H1 (cell line): ENCODE measurements around the gene CTNND2. TPM values are rescaled to one million over a fixed set of nuclear protein-coding genes. Genes with fewer than 3 reads are reported as not detected.

Experiments
- CTCF ChIA-PET: fragments of 300-600 bp; sonication (Branson Sonifier 250); formaldehyde crosslinking; loops from one replicate; lab custom pipeline; 2021; ENCODE audit not compliant: partially characterized antibody; lab: Charles Lee
- POLR2A ChIA-PET: fragments of 300-600 bp; sonication (Branson Sonifier 250); formaldehyde crosslinking; loops from one replicate; lab custom pipeline; 2021; ENCODE audit warnings: inconsistent platforms; ENCODE audit not compliant: partially characterized antibody; lab: Charles Lee
- DNase-seq, 2 experiments: peaks; one replicate each; pipeline versions ENCODE4 v3.0.0 to v3.0.0-alpha.2; 2010 to 2022; ENCODE audit warnings: low spot score in 2 of 2, low read depth in 1 of 2, mixed read lengths in 1 of 2
- FAIRE-seq: peaks from 2 replicates; lab custom pipeline; 2011; peaks lifted over from hg19 to GRCh38; lab: Jason Lieb, UNC
- H2AFZ ChIP-seq: 2 replicates; pipeline ENCODE4 v1.8.1; 2012; ENCODE audit warnings: low read length, inconsistent platforms
- H2AK5ac ChIP-seq: 2 replicates; pipeline ENCODE4 v1.6.1; 2013; ENCODE audit warnings: low read depth, low read length
- H2BK120ac ChIP-seq: replicated peaks from 2 replicates; pipeline ENCODE3; 2013; ENCODE audit warnings: low read depth, low read length, inconsistent platforms
- H2BK12ac ChIP-seq: 2 replicates; pipeline ENCODE4 v1.6.1; 2013; ENCODE audit warnings: low read depth, low read length
- H2BK15ac ChIP-seq: 2 replicates; pipeline ENCODE4 v1.6.1; 2013; ENCODE audit warnings: low read length
- H2BK20ac ChIP-seq: 2 replicates; pipeline ENCODE4 v1.6.1; 2013; ENCODE audit warnings: low read length
- H2BK5ac ChIP-seq: 2 replicates; pipeline ENCODE4 v1.6.1; 2013; ENCODE audit warnings: low read depth, low read length
- H3K14ac ChIP-seq: 2 replicates; pipeline ENCODE4 v1.6.1; 2013; ENCODE audit warnings: inconsistent platforms; ENCODE audit not compliant: insufficient read length
- H3K18ac ChIP-seq: 2 replicates; pipeline ENCODE4 v1.6.1; 2013; ENCODE audit warnings: low read length; ENCODE audit errors: extremely low read depth
- H3K23ac ChIP-seq: 2 replicates; pipeline ENCODE4 v1.6.1; 2013; ENCODE audit warnings: inconsistent platforms; ENCODE audit not compliant: insufficient read length
- H3K23me2 ChIP-seq: 2 replicates; pipeline ENCODE4 v1.6.1; 2013; ENCODE audit warnings: low read depth, low read length
- H3K27ac ChIP-seq: 2 replicates; pipeline ENCODE4 v1.6.1; 2011; ENCODE audit warnings: low read depth, low read length, inconsistent platforms
- H3K27me3 ChIP-seq, 4 experiments: replicated peaks in 1 of 4; 1 replicate in 1 of 4; 2 replicates in 3 of 4; pipeline versions ENCODE4 v1.6.1 to v1.8.1; 2011 to 2013; ENCODE audit warnings: low read length in 3 of 4, mild to moderate bottlenecking in 3 of 4, inconsistent platforms in 2 of 4, mixed read lengths in 2 of 4, moderate library complexity in 1 of 4; ENCODE audit not compliant: control insufficient read depth in 3 of 4, insufficient read depth in 3 of 4; ENCODE audit errors: extremely low read depth in 1 of 4
- H3K36me3 ChIP-seq, 4 experiments: 2 replicates each; pipeline versions ENCODE4 v1.6.1 to v1.8.1; 2011 to 2013; ENCODE audit warnings: mild to moderate bottlenecking in 4 of 4, low read length in 3 of 4, moderate library complexity in 2 of 4, control low read depth in 1 of 4, inconsistent platforms in 1 of 4; ENCODE audit not compliant: insufficient read depth in 4 of 4, control insufficient read depth in 2 of 4
- H3K4ac ChIP-seq: replicated peaks from 2 replicates; pipeline ENCODE3; 2013; ENCODE audit warnings: low read length, low read depth, mixed read lengths, inconsistent platforms; ENCODE audit not compliant: insufficient read length
- H3K4me1 ChIP-seq, 4 experiments: replicated peaks in 1 of 4; 1 replicate in 1 of 4; 2 replicates in 3 of 4; pipeline versions ENCODE4 v1.6.1 to v1.8.1; 2011 to 2013; ENCODE audit warnings: low read length in 3 of 4, inconsistent platforms in 2 of 4, mixed read lengths in 1 of 4; ENCODE audit not compliant: insufficient read depth in 4 of 4, control insufficient read depth in 3 of 4
- H3K4me2 ChIP-seq, 2 experiments: 2 replicates each; pipeline versions ENCODE4 v1.6.1 to v1.8.1; 2011 to 2013; ENCODE audit warnings: low read depth in 2 of 2, low read length in 2 of 2, control low read depth in 1 of 2, inconsistent platforms in 1 of 2, mild to moderate bottlenecking in 1 of 2; ENCODE audit not compliant: insufficient read depth in 1 of 2
- H3K4me3 ChIP-seq, 4 experiments: fragments of 200-600, 300-600 bp in 1 of 4; sonication (generic), shearing (Covaris generic), sonication (Bioruptor Twin) in 1 of 4; 2 replicates each; pipeline versions ENCODE4 v1.5.1 to v1.8.1; 2011 to 2016; ENCODE audit warnings: low read length in 4 of 4, low read depth in 3 of 4, control low read depth in 2 of 4, inconsistent platforms in 2 of 4, mild to moderate bottlenecking in 2 of 4, mixed read lengths in 1 of 4, moderate library complexity in 1 of 4; ENCODE audit not compliant: insufficient read depth in 2 of 4; ENCODE audit errors: extremely low read depth in 1 of 4
- H3K56ac ChIP-seq: replicated peaks from 2 replicates; pipeline ENCODE3; 2013; ENCODE audit warnings: low read depth, mild to moderate bottlenecking, mixed read lengths, low read length, inconsistent platforms; ENCODE audit not compliant: insufficient read length
- H3K79me1 ChIP-seq: 2 replicates; pipeline ENCODE4 v1.6.1; 2013; ENCODE audit warnings: low read depth, low read length, control low read depth
- H3K79me2 ChIP-seq, 2 experiments: 2 replicates each; pipeline versions ENCODE4 v1.6.1 to v1.8.1; 2012 to 2013; ENCODE audit warnings: low read length in 2 of 2, mild to moderate bottlenecking in 2 of 2, inconsistent platforms in 1 of 2; ENCODE audit not compliant: insufficient read depth in 2 of 2, control insufficient read depth in 1 of 2
- H3K9ac ChIP-seq, 4 experiments: replicated peaks in 1 of 4; 1 replicate in 1 of 4; 2 replicates in 3 of 4; pipeline versions ENCODE4 v1.6.1 to v1.8.1; 2011 to 2013; ENCODE audit warnings: low read depth in 3 of 4, low read length in 3 of 4, control low read depth in 2 of 4, mild to moderate bottlenecking in 2 of 4, moderate library complexity in 2 of 4, inconsistent platforms in 1 of 4; ENCODE audit errors: extremely low read depth in 1 of 4
- H3K9me3 ChIP-seq, 2 experiments: 2 replicates each; pipeline versions ENCODE4 v1.6.1 to v1.8.1; 2012 to 2013; ENCODE audit warnings: mild to moderate bottlenecking in 2 of 2, moderate library complexity in 2 of 2, control low read depth in 1 of 2, inconsistent platforms in 1 of 2, low read depth in 1 of 2, low read length in 1 of 2, mixed read lengths in 1 of 2; ENCODE audit not compliant: insufficient read depth in 2 of 2
- H4K20me1 ChIP-seq, 2 experiments: replicated peaks in 1 of 2; 2 replicates each; pipeline versions ENCODE3 to v1.8.1; 2011 to 2013; ENCODE audit warnings: inconsistent platforms in 2 of 2, low read length in 2 of 2, mild to moderate bottlenecking in 1 of 2; ENCODE audit not compliant: insufficient read depth in 2 of 2, control insufficient read depth in 1 of 2
- H4K5ac ChIP-seq: 2 replicates; pipeline ENCODE4 v1.6.1; 2013; ENCODE audit warnings: low read length, low read depth, mixed read lengths, inconsistent platforms; ENCODE audit not compliant: insufficient read length
- H4K8ac ChIP-seq: 2 replicates; pipeline ENCODE4 v1.8.0; 2013; ENCODE audit warnings: mild to moderate bottlenecking, moderate library complexity, low read length, inconsistent platforms; ENCODE audit not compliant: insufficient read depth; ENCODE audit errors: extremely low read depth
- H4K91ac ChIP-seq: replicated peaks from 2 replicates; pipeline ENCODE3; 2013; ENCODE audit warnings: low read length, mixed read lengths, inconsistent platforms; ENCODE audit not compliant: insufficient read length
- CBX8 ChIP-seq: fragments of 300-800, 300-1000 bp; sonication (generic); IDR thresholded peaks from 2 replicates; pipeline ENCODE4 v1.7.1; 2016; ENCODE audit warnings: low read depth, low read length, borderline replicate concordance
- EGR1 ChIP-seq: IDR thresholded peaks from 2 replicates; pipeline ENCODE4 v1.6.1; 2011; ENCODE audit warnings: low read depth, low read length, borderline replicate concordance
- JUND ChIP-seq: IDR thresholded peaks from 2 replicates; pipeline ENCODE4 v1.6.1; 2011; ENCODE audit warnings: mild to moderate bottlenecking, improper control_type of control experiment, low read length
- KDM5A ChIP-seq: fragments of 200-600 bp; IDR thresholded peaks from 2 replicates; pipeline ENCODE4 v1.7.1; 2012; ENCODE audit warnings: mild to moderate bottlenecking, low read length, inconsistent platforms, mixed read lengths
- NRF1 ChIP-seq: IDR thresholded peaks from 2 replicates; pipeline ENCODE4 v1.6.1; 2011; ENCODE audit warnings: mild to moderate bottlenecking, low read depth, low read length, improper control_type of control experiment
- PHF8 ChIP-seq: fragments of 200-600 bp; sonication (generic); conservative IDR thresholded peaks from 2 replicates; pipeline ENCODE4 v1.7.1; 2012; ENCODE audit warnings: low read depth, mild to moderate bottlenecking, inconsistent platforms, low read length, moderate library complexity
- WGBS, 2 experiments: shearing (Covaris generic) in 1 of 2; methylation state at CpG; one replicate each; pipeline versions ENCODE4 v1.1.6 to v1.1.7; 2013 to 2015; ENCODE audit warnings: low lambda C conversion rate in 2 of 2, mixed read lengths in 2 of 2, inconsistent platforms in 1 of 2, low coverage in 1 of 2, missing lambda C conversion rate in 1 of 2; ENCODE audit not compliant: insufficient replicate concordance in 2 of 2, insufficient coverage in 1 of 2, insufficient read length in 1 of 2; ENCODE audit errors: extremely low coverage in 1 of 2, missing lambda C conversion rate in 1 of 2; 5-methylcytosine and 5-hydroxymethylcytosine counted together
- polyA plus RNA-seq, 7 experiments: library from polyadenylated mRNA; depleted of rRNA in 3 of 7; stranded (reverse) in 5 of 7; unstranded in 2 of 7; fragments of >200 nt in 5 of 7; fragments of 200-250 nt in 2 of 7; gene quantifications; 1 replicate in 5 of 7; 2 replicates in 1 of 7; 4 replicates in 1 of 7; pipeline versions ENCODE4 v1.2.1 to v1.2.3, GENCODE V29; 2011 to 2013; ENCODE audit warnings: missing spikeins in 2 of 7, mixed read lengths in 2 of 7
- total RNA-seq: library from RNA; stranded (reverse); fragmentation: NEBNext Ultra II Directional; extraction: Animal tissue kit (Norgen Biotek cat#: 25700); gene quantifications from 2 replicates; pipeline ENCODE4 v1.2.1, GENCODE V29; 2021

CTNND2 gene
- total and polyA plus RNA-seq, 2 of the 8 experiments (the other 6 are each of a cell fraction or from before 2014, with no cell fraction given), result 7.4 to 14.2 TPM

DNA sequence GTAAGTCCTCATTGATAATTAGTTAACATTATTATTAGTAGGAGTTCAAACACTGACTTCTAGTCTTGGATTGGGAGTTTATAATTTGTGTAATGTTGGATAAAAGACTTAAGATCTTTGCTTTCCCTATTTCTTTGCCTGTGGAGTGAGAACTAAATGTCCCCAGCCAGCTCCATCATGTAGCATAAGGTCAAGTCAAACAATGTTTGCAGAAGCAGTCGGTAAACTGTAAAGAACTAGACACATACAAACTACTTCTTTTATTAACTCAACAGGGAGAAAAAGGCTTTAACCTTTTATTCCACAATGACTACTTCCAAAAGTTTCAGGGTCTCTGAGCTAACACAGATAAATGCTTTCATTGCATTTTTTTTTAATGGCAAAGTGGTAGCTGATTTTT, 192.3 kb downstream of the CTNND2 start:
- no peak overlapping the region for H3K4me2 ChIP-seq
- H3K79me2 ChIP-seq, result no peaks in the 10 kb centered on the region
- CTCF ChIA-PET, result interaction anchor here (3.9 kb wide), 1 partner anchor 8 kb away, joined by 24 read pairs; no protein-coding TSS in a partner anchor
- H3K56ac ChIP-seq, result no peak overlapping the region
- H3K18ac ChIP-seq, result no peak overlapping the region
- no peak overlapping the region for H2BK20ac ChIP-seq
- H4K91ac ChIP-seq, result no peak overlapping the region
- H2AK5ac ChIP-seq, result no peak overlapping the region
- H2BK5ac ChIP-seq, result no peak overlapping the region
- no peak overlapping the region for H3K4me3 ChIP-seq
- FAIRE-seq (no peak), DNase-seq (no peak)
- no peak overlapping the region for H3K9ac ChIP-seq
- H2AFZ ChIP-seq, result no peak overlapping the region
- peaks cover 0 to 1% (median 0%) of the 10 kb centered on the region in 4 experiments; a peak in 1 of 7 replicates for H3K27me3 ChIP-seq
- no peaks in the 10 kb centered on the region for H4K20me1 ChIP-seq
- 91% methylated on average over 1 of the region's 1 CpG; no CpG with 5 or more reads in 1 of the 2 experiments for WGBS, 2 experiments
- no peak overlapping the region for H3K14ac ChIP-seq
- H3K4me1 ChIP-seq, result no peaks in the 10 kb centered on the region
- no peak overlapping the region for H4K5ac ChIP-seq
- POLR2A ChIA-PET, result no interaction called here
- no peaks in the 10 kb centered on the region for H3K9me3 ChIP-seq
- H3K27ac ChIP-seq, result no peak overlapping the region
- H2BK120ac ChIP-seq, result no peak overlapping the region
- no peaks in the 10 kb centered on the region for H3K36me3 ChIP-seq
- H2BK12ac ChIP-seq, result no peak overlapping the region
- H3K79me1 ChIP-seq, result no peaks in the 10 kb centered on the region
- H3K4ac ChIP-seq, result no peak overlapping the region
- H3K23ac ChIP-seq, result no peak overlapping the region
- no peak overlapping the region for H4K8ac ChIP-seq
- H2BK15ac ChIP-seq, result no peak overlapping the region
- H3K23me2 ChIP-seq, result no peaks in the 10 kb centered on the region
- TF ChIP-seq PHF8 (no peak), JUND (no peak), EGR1 (no peak), KDM5A (no peak), NRF1 (no peak), CBX8 (no peak)
